NCI-H2081 treated with DMSO at 0.1 percent for 48 hours (cell line): Measurements from ENCODE around the gene ARMS2.
A peak's percentile ranks its signal among the peaks of the same experiment; 100 is the strongest.

Experiments used
- DNase-seq: peaks from one replicate; lab custom pipeline; 2025; lab: John Stamatoyannopoulos, UW

The ARMS2 gene

GRCh38 chr10:122454603-122455080, at the start of gene ARMS2:
Gene ARMS2 (plus strand): TSS chr10:122454653. CDS start chr10:122454728, 75 bp downstream.
- DNase-seq: no peak

GRCh38 chr10:122407375-122408125, 46.9 kb upstream of the ARMS2 start:
- DNase-seq: no peak

GRCh38 chr10:122413327-122413726, 41.1 kb upstream of the ARMS2 start:
- no peak for DNase-seq

GRCh38 chr10:122417667-122418066, 36.8 kb upstream of the ARMS2 start:
- DNase-seq: no peak

- DNase-seq: no peak
These were observed 35.4 kb upstream of the ARMS2 start for GRCh38 chr10:122419016-122419415.

- no peak for DNase-seq
These were observed 34.4 kb upstream of the ARMS2 start for GRCh38 chr10:122419876-122420623.

GRCh38 chr10:122420624-122421007, 33.8 kb upstream of the ARMS2 start:
- no peak for DNase-seq

GRCh38 chr10:122421054-122421625, 33.3 kb upstream of the ARMS2 start:
- no peak for DNase-seq

GRCh38 chr10:122421742-122422141, 32.7 kb upstream of the ARMS2 start:
- no peak for DNase-seq

GRCh38 chr10:122422266-122422989, 32.0 kb upstream of the ARMS2 start:
- DNase-seq: no peak

GRCh38 chr10:122424059-122424458, 30.4 kb upstream of the ARMS2 start:
- no peak for DNase-seq

- no peak for DNase-seq
These were observed 27.6 kb upstream of the ARMS2 start for GRCh38 chr10:122426829-122427228.

- DNase-seq: no peak
These were observed 27.2 kb upstream of the ARMS2 start for GRCh38 chr10:122427280-122427679.

- DNase-seq: peak; percentile 1
These were observed 19.1 kb upstream of the ARMS2 start for GRCh38 chr10:122435212-122435827.

GRCh38 chr10:122441961-122442360, 12.5 kb upstream of the ARMS2 start:
- DNase-seq: no peak

- no peak for DNase-seq
These were observed 9.0 kb upstream of the ARMS2 start for GRCh38 chr10:122445469-122445868.

- no peak for DNase-seq
These were observed 8.5 kb upstream of the ARMS2 start for GRCh38 chr10:122445904-122446303.

GRCh38 chr10:122446668-122447423, 7.6 kb upstream of the ARMS2 start:
- no peak for DNase-seq

GRCh38 chr10:122448600-122448999, 5.9 kb upstream of the ARMS2 start:
- DNase-seq: no peak

GRCh38 chr10:122449153-122449552, 5.3 kb upstream of the ARMS2 start:
- DNase-seq: no peak

GRCh38 chr10:122450353-122450990, 4.0 kb upstream of the ARMS2 start:
- no peak for DNase-seq
